ENCODE measurements around the gene MS4A4A. TPM values are rescaled to one million over a fixed set of nuclear protein-coding genes. Genes with fewer than 3 reads are reported as not detected.

The MS4A4A gene
- total and polyA plus RNA-seq, 2 of the 13 experiments (the other 11 are each of a cell fraction or from before 2014, with no cell fraction given), result not detected

- no peaks in the 10 kb centered on the region for H3K4me1 ChIP-seq (ENCODE audit: insufficient read depth, low read length)
- no peak overlapping the region for H3K4me3 ChIP-seq (replicated peaks in 1 of 3; ENCODE audit: insufficient read depth in 1 of 3, low read depth in 2 of 3, low read length in 3 of 3)
- no TSS peak for BruUV-seq (replicated peaks)
- no peaks in the 10 kb centered on the region for H3K27me3 ChIP-seq (ENCODE audit: control insufficient read depth in 1 of 2, insufficient read depth in 2 of 2, low read length in 2 of 2)
- no peaks in the 10 kb centered on the region for H3K79me2 ChIP-seq (ENCODE audit: insufficient read depth, low read length)
- H3K9me3 ChIP-seq (ENCODE audit: low read length), result no peaks in the 10 kb centered on the region
- ATAC-seq (no peak), DNase-seq (ENCODE audit: low spot score) (no peak), FAIRE-seq (no peak)
- no peak overlapping the region for H3K4me2 ChIP-seq (ENCODE audit: low read depth, low read length)
- POLR2A ChIA-PET, result no interaction called here
- CTCF ChIA-PET (ENCODE audit: low intra/inter-chr PET ratio, low total read pairs), result no interaction called here
- no peaks in the 10 kb centered on the region for H3K36me3 ChIP-seq (replicated peaks in 1 of 2; ENCODE audit: control insufficient read depth in 1 of 2, insufficient read depth in 2 of 2, low read length in 2 of 2)
- H2AFZ ChIP-seq (ENCODE audit: low read length), result no peak overlapping the region
- H3K27ac ChIP-seq (ENCODE audit: extremely low read length, insufficient read depth, low read length), result no peak overlapping the region
- no peaks in the 10 kb centered on the region for H4K20me1 ChIP-seq (ENCODE audit: insufficient read depth, low read length)
- in situ Hi-C loops (cut with HindIII; ENCODE audit: extremely low pct_ligation_motif_present, low pct_unique_long_range_greater_than_20kb), result loop anchor here (25.0 kb wide), 1 partner anchor 150 kb away; the partner anchor contains the start of gene MS4A12
- H3K9ac ChIP-seq (ENCODE audit: insufficient read depth, low read depth, low read length), result no peak overlapping the region
- intact Hi-C loops (cut with micrococcal nuclease; ENCODE audit: unreplicated experiment), result no loop called here
- 6% methylated on average over 6 of the region's 7 CpGs for WGBS (ENCODE audit: low lambda C conversion rate)
- TF ChIP-seq ZNF790 (CRISPR knock-in tag; IDR thresholded peaks at IDR 0.05; ENCODE audit: borderline replicate concordance) (no peak), ZNF17 (CRISPR knock-in tag; IDR thresholded peaks at IDR 0.05) (no peak), CSRNP2 (CRISPR knock-in tag; conservative IDR thresholded peaks at IDR 0.05; ENCODE audit: low read depth) (no peak), GPBP1L1 (CRISPR knock-in tag; IDR thresholded peaks at IDR 0.05) (no peak), SOX5 (CRISPR knock-in tag; IDR thresholded peaks at IDR 0.05; ENCODE audit: borderline replicate concordance) (no peak), ZFAT (CRISPR knock-in tag; conservative IDR thresholded peaks at IDR 0.05) (no peak), CREB3 (CRISPR knock-in tag; IDR thresholded peaks at IDR 0.05) (no peak), ZNF512 (CRISPR knock-in tag; IDR thresholded peaks at IDR 0.05) (no peak), ARID2 (CRISPR knock-in tag; IDR thresholded peaks at IDR 0.05; ENCODE audit: borderline replicate concordance) (no peak), SETDB1 (CRISPR knock-in tag; IDR thresholded peaks at IDR 0.05; ENCODE audit: borderline replicate concordance) (no peak), ZNF564 (CRISPR knock-in tag; IDR thresholded peaks at IDR 0.05) (no peak), ISX (CRISPR knock-in tag; conservative IDR thresholded peaks at IDR 0.05) (no peak), RBFOX2 (IDR thresholded peaks at IDR 0.05; ENCODE audit: low read depth, low read length) (no peak), PRDM15 (CRISPR knock-in tag; IDR thresholded peaks at IDR 0.05) (no peak), SP5 (CRISPR knock-in tag; IDR thresholded peaks at IDR 0.05; ENCODE audit: borderline replicate concordance, low read depth) (no peak), ZSCAN29 (CRISPR knock-in tag; conservative IDR thresholded peaks at IDR 0.05) (no peak)
Measured at GRCh38 chr11:60336767-60337391, 56.4 kb downstream of the MS4A4A start.

Data from HepG2 (cell line).